ENCODE measurements around the gene TCFL5.

- TF ChIP-seq YY2 (tag by site-specific recombination; IDR thresholded peaks at IDR 0.05): no peak
- no peak for TF ChIP-seq ZNF660 (tag by site-specific recombination; IDR thresholded peaks at IDR 0.05)
- TF ChIP-seq CTCF (tag by site-specific recombination; IDR thresholded peaks at IDR 0.05): no peak
- TF ChIP-seq ZNF426 (tag by site-specific recombination; IDR thresholded peaks at IDR 0.05): no peak
- TF ChIP-seq ZNF324 (tag by site-specific recombination; IDR thresholded peaks at IDR 0.05): no peak
- no peak for TF ChIP-seq ZNF785 (tag by site-specific recombination; IDR thresholded peaks at IDR 0.05)
- TF ChIP-seq ZFP3 (tag by site-specific recombination; IDR thresholded peaks at IDR 0.05; ENCODE audit: low read depth): no peak
- TF ChIP-seq ZNF692 (tag by site-specific recombination; IDR thresholded peaks at IDR 0.05): no peak
- TF ChIP-seq ZNF670 (tag by site-specific recombination; IDR thresholded peaks at IDR 0.05; ENCODE audit: low read depth): no peak
- no peak for TF ChIP-seq ZNF146 (tag by site-specific recombination; IDR thresholded peaks at IDR 0.05)
- TF ChIP-seq ZNF776 (tag by site-specific recombination; IDR thresholded peaks at IDR 0.05; ENCODE audit: borderline replicate concordance): no peak
- TF ChIP-seq ATF2 (tag by site-specific recombination; IDR thresholded peaks at IDR 0.05; ENCODE audit: low read depth): no peak
- no peak for TF ChIP-seq ZNF423 (tag by site-specific recombination; IDR thresholded peaks at IDR 0.05)
Observed at GRCh38 chr20:62814060-62814708, 47.4 kb downstream of the TCFL5 start.
